ENCODE measurements around the gene ADGRG3. TPM values are rescaled to one million over a fixed set of nuclear protein-coding genes. Genes with fewer than 3 reads are reported as not detected.

Gene ADGRG3
- total RNA-seq, 1 experiment from 2014 or later: not detected

GRCh38 chr16:57709663-57710062 lies 41.6 kb downstream of the ADGRG3 start:
- intact Hi-C loops (cut with micrococcal nuclease): no loop called here
- Histone ChIP-seq H2AFZ (ENCODE audit: low read depth, low read length, poor library complexity, severe bottlenecking) (no peak overlapping the region), H3K9me2 (ENCODE audit: insufficient read depth) (no peaks in the 10 kb centered on the region), H3K27me3 (ENCODE audit: insufficient read depth, low read length) (peaks cover 10% of the 10 kb centered on the region), H4K20me1 (ENCODE audit: insufficient read depth) (no peaks in the 10 kb centered on the region), H3K4me1 (ENCODE audit: control insufficient read depth in 1 of 2, insufficient read depth in 2 of 2, low read length in 2 of 2) (no peaks in the 10 kb centered on the region), H3K79me2 (ENCODE audit: insufficient read depth, low read length) (no peaks in the 10 kb centered on the region), H3K9me3 (ENCODE audit: control insufficient read depth in 1 of 2, insufficient read depth in 1 of 2, low read depth in 1 of 2, low read length in 2 of 2) (no peaks in the 10 kb centered on the region), H3K4me3 (replicated peaks in 1 of 2; ENCODE audit: low read depth in 1 of 2, low read length in 2 of 2) (no peak overlapping the region), H3K36me3 (ENCODE audit: control insufficient read depth in 1 of 2, insufficient read depth in 2 of 2, low read length in 2 of 2) (no peaks in the 10 kb centered on the region), H3K27ac (ENCODE audit: low read depth, low read length) (no peak overlapping the region), H3K9ac (ENCODE audit: low read length) (no peak overlapping the region), H3K4me2 (ENCODE audit: low read length) (no peak overlapping the region)
- POLR2A ChIA-PET: no interaction called here
- CTCF ChIA-PET: no interaction called here
- DNase-seq (ENCODE audit: low read depth, low spot score) (no peak), ATAC-seq (no peak)
- TF ChIP-seq SP1 (IDR thresholded peaks at IDR 0.05; ENCODE audit: low read depth) (no peak), SIN3A (IDR thresholded peaks at IDR 0.05; ENCODE audit: low read depth) (no peak), ZFX (IDR thresholded peaks at IDR 0.05) (no peak), EZH2 (IDR thresholded peaks at IDR 0.05) (no peak), TCF7L2 (IDR thresholded peaks at IDR 0.05; ENCODE audit: borderline replicate concordance, extremely low read depth, insufficient read depth, insufficient read length) (no peak), EGR1 (IDR thresholded peaks at IDR 0.05; ENCODE audit: low read depth) (no peak), ATF3 (IDR thresholded peaks at IDR 0.05) (no peak), CEBPB (IDR thresholded peaks at IDR 0.05; ENCODE audit: low read depth) (no peak), CBX3 (IDR thresholded peaks at IDR 0.05; ENCODE audit: low read depth) (no peak), POLR2AphosphoS5 (IDR thresholded peaks at IDR 0.05; ENCODE audit: low read depth, low read length) (no peak), SRF (IDR thresholded peaks at IDR 0.05; ENCODE audit: low read depth) (no peak), CTCF (IDR thresholded peaks at IDR 0.05 in 2 of 3, conservative IDR thresholded peaks at IDR 0.05 in 1 of 3; ENCODE audit: borderline replicate concordance in 1 of 3, insufficient read depth in 1 of 3, low read depth in 2 of 3, low read length in 2 of 3) (no peak), EZH2phosphoT487 (IDR thresholded peaks at IDR 0.05; ENCODE audit: borderline replicate concordance) (no peak), FOSL1 (IDR thresholded peaks at IDR 0.05; ENCODE audit: low read depth) (no peak), ELF1 (IDR thresholded peaks at IDR 0.05; ENCODE audit: borderline replicate concordance, low read depth) (no peak), ZBTB33 (IDR thresholded peaks at IDR 0.05; ENCODE audit: extremely low read depth, insufficient replicate concordance, low read length) (no peak)
- RAD21 ChIA-PET (ENCODE audit: low non-redundant PET in 1 of 2, low total read pairs in 2 of 2, uncharacterized antibody in 2 of 2, unreplicated experiment in 2 of 2): no interaction called here
- no TSS peak for BruUV-seq (replicated peaks)

Measured in HCT116 (cell line).